Colonic mucosa (tissue), 4 donors: ENCODE measurements around the gene TSHZ2. TPM values are rescaled to one million over a fixed set of nuclear protein-coding genes. Genes with fewer than 3 reads are reported as not detected.

Experiments
- DNase-seq: peaks from one replicate; pipeline ENCODE4 v3.0.0-alpha.2; 2020
- H3K27ac ChIP-seq: fragments of 200-600 bp; one replicate; pipeline ENCODE4 v1.8.0; 2021
- H3K27me3 ChIP-seq: fragments of 200-600 bp; one replicate; pipeline ENCODE4 v1.8.0; 2021
- H3K36me3 ChIP-seq: fragments of 200-600 bp; one replicate; pipeline ENCODE4 v1.8.0; 2021
- H3K4me1 ChIP-seq: fragments of 200-600 bp; one replicate; pipeline ENCODE4 v1.8.0; 2021; ENCODE audit warnings: mild to moderate bottlenecking
- H3K4me3 ChIP-seq: fragments of 200-600 bp; one replicate; pipeline ENCODE4 v1.8.0; 2021
- H3K9ac ChIP-seq, 2 donors: one replicate each; pipeline ENCODE4 v1.7.0; 2013; ENCODE audit warnings: control low read depth in 2 of 2, low read depth in 2 of 2, low read length in 2 of 2
- H3K9me3 ChIP-seq: fragments of 200-600 bp; one replicate; pipeline ENCODE4 v1.8.0; 2021
- CTCF ChIP-seq: fragments of 200-600 bp; IDR thresholded peaks from one replicate; pipeline ENCODE4 v1.8.0; 2022; ENCODE audit warnings: antibody characterized with exemption, mild to moderate bottlenecking
- intact Hi-C: fragments of 100-400 bp; cut with DNase I; formaldehyde crosslinking; loops from one replicate; pipeline ENCODE4 v1.14.1; 2022
- total RNA-seq, 2 donors: library from RNA; stranded (reverse); fragmentation: NEBNext Ultra II Directional in 1 of 2; extraction: Animal tissue kit (Norgen Biotek cat#: 25700) in 1 of 2; gene quantifications; one replicate each; pipeline ENCODE4 v1.2.1, GENCODE V29; 2021
- donor health status: healthy.
- donor health status: DM: no; HTN: no; CAD: no.
- donor health status: DM: no; HTN: no; CAD: no.

TSHZ2 gene
- total RNA-seq, 2 donors from 2014 or later, result 2.1 to 3.1 TPM

GRCh38 chr20:53040693-53041589, 68.8 kb downstream of the TSHZ2 start:
- no peak overlapping the region for H3K4me3 ChIP-seq
- intact Hi-C loops, result no loop called here
- no peaks in the 10 kb centered on the region for H3K27me3 ChIP-seq
- no peak overlapping the region for H3K9ac ChIP-seq
- H3K9me3 ChIP-seq, result no peaks in the 10 kb centered on the region
- H3K36me3 ChIP-seq, result no peaks in the 10 kb centered on the region
- no peaks in the 10 kb centered on the region for H3K4me1 ChIP-seq
- DNase-seq, result peak; percentile 25
- no peak overlapping the region for H3K27ac ChIP-seq
- TF ChIP-seq CTCF, result no peak

GRCh38 chr20:53042521-53042920, 70.4 kb downstream of the TSHZ2 start:
- Histone ChIP-seq H3K36me3 (no peaks in the 10 kb centered on the region), H3K4me3 (no peak overlapping the region), H3K27me3 (no peaks in the 10 kb centered on the region), H3K9me3 (no peaks in the 10 kb centered on the region), H3K27ac (no peak overlapping the region), H3K9ac (no peak overlapping the region), H3K4me1 (no peaks in the 10 kb centered on the region)
- TF ChIP-seq CTCF, result no peak
- intact Hi-C loops, result no loop called here
- DNase-seq, result no peak

- no peaks in the 10 kb centered on the region for H3K9me3 ChIP-seq
- no peaks in the 10 kb centered on the region for H3K36me3 ChIP-seq
- no peaks in the 10 kb centered on the region for H3K27me3 ChIP-seq
- H3K4me1 ChIP-seq, result no peaks in the 10 kb centered on the region
- no peak overlapping the region for H3K27ac ChIP-seq
- H3K9ac ChIP-seq, result no peak overlapping the region
- no peak for TF ChIP-seq CTCF
- DNase-seq, result no peak
- H3K4me3 ChIP-seq, result no peak overlapping the region
- intact Hi-C loops, result no loop called here
These were observed 72.1 kb downstream of the TSHZ2 start for GRCh38 chr20:53044296-53044695.

GRCh38 chr20:53045941-53046340, 73.8 kb downstream of the TSHZ2 start:
- H3K27me3 ChIP-seq, result no peaks in the 10 kb centered on the region
- no peak overlapping the region for H3K27ac ChIP-seq
- no peak for DNase-seq
- TF ChIP-seq CTCF, result no peak
- H3K4me3 ChIP-seq, result no peak overlapping the region
- no peak overlapping the region for H3K9ac ChIP-seq
- intact Hi-C loops, result no loop called here
- no peaks in the 10 kb centered on the region for H3K9me3 ChIP-seq
- no peaks in the 10 kb centered on the region for H3K4me1 ChIP-seq
- no peaks in the 10 kb centered on the region for H3K36me3 ChIP-seq

GRCh38 chr20:53047203-53047602, 75.0 kb downstream of the TSHZ2 start:
- no peak for TF ChIP-seq CTCF
- H3K9ac ChIP-seq, result no peak overlapping the region
- intact Hi-C loops, result no loop called here

More at GRCh38 chr20:53047203-53047602, 75.0 kb downstream of the TSHZ2 start:
- DNase-seq, result no peak
- H3K36me3 ChIP-seq, result no peaks in the 10 kb centered on the region
- H3K27ac ChIP-seq, result no peak overlapping the region
- no peaks in the 10 kb centered on the region for H3K27me3 ChIP-seq
- no peaks in the 10 kb centered on the region for H3K4me1 ChIP-seq
- no peak overlapping the region for H3K4me3 ChIP-seq
- H3K9me3 ChIP-seq, result no peaks in the 10 kb centered on the region
